ENCODE results near the gene HIGD1A.

HIGD1A gene

DNA sequence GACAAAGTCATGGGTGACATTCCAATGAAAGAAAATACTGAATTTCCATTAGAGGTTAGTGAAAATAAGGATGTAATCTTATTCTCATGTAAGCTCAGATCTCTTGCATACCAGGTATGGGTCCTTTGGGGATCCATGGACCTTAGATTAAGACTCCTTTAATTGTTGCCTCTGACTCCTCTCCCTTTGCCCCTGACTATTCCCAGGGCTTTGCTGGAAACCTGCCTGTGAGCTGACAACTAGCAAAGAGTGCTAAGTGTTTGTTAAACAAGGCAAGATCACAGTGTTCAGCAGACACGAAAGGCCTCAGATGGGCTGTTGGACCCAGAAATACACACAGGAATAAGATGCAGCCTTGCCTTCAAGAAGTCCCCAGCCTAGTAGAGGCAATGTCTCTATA, 37.0 kb upstream of the HIGD1A start:
- no peak overlapping the region for H3K9ac ChIP-seq (ENCODE audit: low read length)
- H3K4me1 ChIP-seq (ENCODE audit: low read length) = 0 out of 2 replicates have a peak, but pooled peaks cover 3% of the 10 kb centered on the region
- no peaks in the 10 kb centered on the region for H3K9me2 ChIP-seq (replicated peaks; ENCODE audit: insufficient read depth, low read length)
- no peak overlapping the region for H2AFZ ChIP-seq (ENCODE audit: low read length)
- TF ChIP-seq EZH2 (optimal IDR thresholded peaks at IDR 0.05; ENCODE audit: low read depth, low read length) (no peak), EZH2phosphoT487 (IDR thresholded peaks at IDR 0.05; ENCODE audit: low read length) (no peak)
- TF ChIP-seq, protein P1, sequence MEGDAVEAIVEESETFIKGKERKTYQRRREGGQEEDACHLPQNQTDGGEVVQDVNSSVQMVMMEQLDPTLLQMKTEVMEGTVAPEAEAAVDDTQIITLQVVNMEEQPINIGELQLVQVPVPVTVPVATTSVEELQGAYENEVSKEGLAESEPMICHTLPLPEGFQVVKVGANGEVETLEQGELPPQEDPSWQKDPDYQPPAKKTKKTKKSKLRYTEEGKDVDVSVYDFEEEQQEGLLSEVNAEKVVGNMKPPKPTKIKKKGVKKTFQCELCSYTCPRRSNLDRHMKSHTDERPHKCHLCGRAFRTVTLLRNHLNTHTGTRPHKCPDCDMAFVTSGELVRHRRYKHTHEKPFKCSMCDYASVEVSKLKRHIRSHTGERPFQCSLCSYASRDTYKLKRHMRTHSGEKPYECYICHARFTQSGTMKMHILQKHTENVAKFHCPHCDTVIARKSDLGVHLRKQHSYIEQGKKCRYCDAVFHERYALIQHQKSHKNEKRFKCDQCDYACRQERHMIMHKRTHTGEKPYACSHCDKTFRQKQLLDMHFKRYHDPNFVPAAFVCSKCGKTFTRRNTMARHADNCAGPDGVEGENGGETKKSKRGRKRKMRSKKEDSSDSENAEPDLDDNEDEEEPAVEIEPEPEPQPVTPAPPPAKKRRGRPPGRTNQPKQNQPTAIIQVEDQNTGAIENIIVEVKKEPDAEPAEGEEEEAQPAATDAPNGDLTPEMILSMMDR (IDR thresholded peaks at IDR 0.05; ENCODE audit: low read length) = no peak
- no peak overlapping the region for H3K4me3 ChIP-seq (ENCODE audit: low read length)
- no peaks in the 10 kb centered on the region for H3K79me2 ChIP-seq (ENCODE audit: low read length)
- H3F3A ChIP-seq (ENCODE audit: insufficient read depth, low read length) = no peaks in the 10 kb centered on the region
- DNase-seq = no peak
- H4K20me1 ChIP-seq (ENCODE audit: insufficient read depth, low read length) = no peaks in the 10 kb centered on the region
- no peak overlapping the region for H3K4me2 ChIP-seq (ENCODE audit: low read depth, low read length)
- H3K36me3 ChIP-seq (replicated peaks; ENCODE audit: insufficient read depth, low read length) = no peaks in the 10 kb centered on the region
- no peak overlapping the region for H3K27ac ChIP-seq (ENCODE audit: low read length)
- no peaks in the 10 kb centered on the region for H3K27me3 ChIP-seq (replicated peaks; ENCODE audit: insufficient read depth, low read length)
- H3K9me3 ChIP-seq (replicated peaks; ENCODE audit: insufficient read depth, low read length) = no peaks in the 10 kb centered on the region

DNA sequence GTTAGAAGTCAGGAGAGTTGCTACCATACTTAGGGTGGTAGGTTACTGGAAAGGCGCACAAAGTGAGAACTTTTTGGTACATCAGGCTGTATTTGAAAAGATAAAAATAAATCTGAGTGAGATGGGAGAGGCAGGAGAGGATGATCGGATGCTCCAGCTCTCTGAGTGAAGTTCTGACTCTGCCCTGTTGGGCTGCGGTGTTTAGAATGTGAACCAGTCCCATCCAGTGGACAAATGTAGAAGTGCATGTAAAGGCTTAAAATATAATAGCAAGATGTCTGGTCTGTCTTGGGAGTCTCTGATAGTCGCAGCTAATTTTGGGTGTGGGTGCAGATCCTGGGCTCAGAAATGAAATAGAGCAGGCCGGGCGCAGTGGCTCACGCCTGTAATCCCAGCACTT, 35.3 kb upstream of the HIGD1A start:
- H3K9ac ChIP-seq (ENCODE audit: low read length) = peak overlapping the region; percentile 47; the same call in 1 of the 2 replicates
- no peaks in the 10 kb centered on the region for H3K9me3 ChIP-seq (replicated peaks; ENCODE audit: insufficient read depth, low read length)
- H3K27ac ChIP-seq (ENCODE audit: low read length) = no peak overlapping the region
- H3K79me2 ChIP-seq (ENCODE audit: low read length) = no peaks in the 10 kb centered on the region
- no peak for TF ChIP-seq EZH2 (optimal IDR thresholded peaks at IDR 0.05; ENCODE audit: low read depth, low read length)
- TF ChIP-seq, protein P1 (IDR thresholded peaks at IDR 0.05; ENCODE audit: low read length) = peak; percentile 75
- peak; percentile 82 for DNase-seq
- H3K9me2 ChIP-seq (replicated peaks; ENCODE audit: insufficient read depth, low read length) = no peaks in the 10 kb centered on the region
- peak overlapping the region; percentile 74 for H2AFZ ChIP-seq (ENCODE audit: low read length)
- peak overlapping the region; percentile 44 for H3K4me3 ChIP-seq (ENCODE audit: low read length)
- no peaks in the 10 kb centered on the region for H3K27me3 ChIP-seq (replicated peaks; ENCODE audit: insufficient read depth, low read length)
- H3K4me2 ChIP-seq (ENCODE audit: low read depth, low read length) = peak overlapping the region; percentile 88
- H3F3A ChIP-seq (ENCODE audit: insufficient read depth, low read length) = no peaks in the 10 kb centered on the region
- H4K20me1 ChIP-seq (ENCODE audit: insufficient read depth, low read length) = no peaks in the 10 kb centered on the region
- no peaks in the 10 kb centered on the region for H3K36me3 ChIP-seq (replicated peaks; ENCODE audit: insufficient read depth, low read length)
- H3K4me1 ChIP-seq (ENCODE audit: low read length) = 0 out of 2 replicates have a peak, but pooled peaks cover 3% of the 10 kb centered on the region

DNA sequence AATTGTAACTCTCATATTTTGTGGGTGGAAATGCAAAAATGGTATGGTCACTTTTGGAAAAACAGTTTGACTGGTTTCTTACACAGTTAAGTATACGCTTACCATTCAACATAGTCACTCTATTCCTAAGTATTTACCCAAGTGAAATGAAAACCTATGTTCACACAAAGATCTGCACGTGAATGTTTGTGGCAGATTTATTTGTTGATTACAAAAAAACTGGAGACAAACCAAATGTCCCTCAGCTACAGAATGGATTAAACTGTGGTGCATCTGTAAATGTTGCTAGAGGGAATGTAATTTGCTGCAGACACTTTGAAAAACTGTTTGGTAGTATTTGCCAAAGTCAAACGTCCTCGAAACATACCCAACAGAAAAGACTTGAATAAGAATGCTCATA, 34.3 kb upstream of the HIGD1A start:
- no peaks in the 10 kb centered on the region for H3K9me3 ChIP-seq (replicated peaks; ENCODE audit: insufficient read depth, low read length)
- no peak for DNase-seq
- H3F3A ChIP-seq (ENCODE audit: insufficient read depth, low read length) = no peaks in the 10 kb centered on the region
- H3K27me3 ChIP-seq (replicated peaks; ENCODE audit: insufficient read depth, low read length) = no peaks in the 10 kb centered on the region
- H3K4me3 ChIP-seq (ENCODE audit: low read length) = no peak overlapping the region
- H2AFZ ChIP-seq (ENCODE audit: low read length) = no peak overlapping the region
- no peaks in the 10 kb centered on the region for H4K20me1 ChIP-seq (ENCODE audit: insufficient read depth, low read length)
- 0 out of 2 replicates have a peak, but pooled peaks cover 3% of the 10 kb centered on the region for H3K4me1 ChIP-seq (ENCODE audit: low read length)
- H3K9ac ChIP-seq (ENCODE audit: low read length) = no peak overlapping the region
- H3K79me2 ChIP-seq (ENCODE audit: low read length) = no peaks in the 10 kb centered on the region
- no peak overlapping the region for H3K27ac ChIP-seq (ENCODE audit: low read length)
- H3K4me2 ChIP-seq (ENCODE audit: low read depth, low read length) = peak overlapping the region; percentile 88; the same call in 1 of the 2 replicates
- no peak for TF ChIP-seq EZH2phosphoT487 (IDR thresholded peaks at IDR 0.05; ENCODE audit: low read length)
- no peak for TF ChIP-seq EZH2 (optimal IDR thresholded peaks at IDR 0.05; ENCODE audit: low read depth, low read length)
- no peaks in the 10 kb centered on the region for H3K36me3 ChIP-seq (replicated peaks; ENCODE audit: insufficient read depth, low read length)
- no peaks in the 10 kb centered on the region for H3K9me2 ChIP-seq (replicated peaks; ENCODE audit: insufficient read depth, low read length)

Measured in MM.1S (cell line).